NT2/D1 (cell line): ENCODE results near the gene DNAAF5.

Experiments
- DNase-seq: peaks from one replicate; pipeline ENCODE4 v3.0.0-alpha.2; 2011; ENCODE audit warnings: low read depth, low spot score
- H3K27me3 ChIP-seq: 2 replicates; pipeline ENCODE4 v1.6.0; 2011; ENCODE audit warnings: mild to moderate bottlenecking; ENCODE audit not compliant: insufficient read length, insufficient read depth
- H3K36me3 ChIP-seq: 2 replicates; pipeline ENCODE4 v1.6.1; 2011; ENCODE audit warnings: mild to moderate bottlenecking, low read length, mixed read lengths; ENCODE audit not compliant: insufficient read depth, insufficient read length
- H3K4me1 ChIP-seq: 2 replicates; pipeline ENCODE4 v1.5.1; 2011; ENCODE audit not compliant: insufficient read depth, insufficient read length
- H3K4me3 ChIP-seq: 2 replicates; pipeline ENCODE4 v1.5.1; 2011; ENCODE audit warnings: low read depth; ENCODE audit not compliant: insufficient read length
- H3K9ac ChIP-seq: 2 replicates; pipeline ENCODE4 v1.6.0; 2011; ENCODE audit warnings: low read depth; ENCODE audit not compliant: insufficient read length
- H3K9me3 ChIP-seq: 2 replicates; pipeline ENCODE4 v1.5.1; 2011; ENCODE audit warnings: mild to moderate bottlenecking, low read length; ENCODE audit not compliant: insufficient read depth
- SUZ12 ChIP-seq: IDR thresholded peaks from 2 replicates; pipeline ENCODE4 v1.6.1; 2011; ENCODE audit not compliant: insufficient read length, insufficient read depth; ENCODE audit errors: extremely low read depth
- YY1 ChIP-seq: IDR thresholded peaks from 2 replicates; pipeline ENCODE4 v1.6.1; 2011; ENCODE audit not compliant: insufficient read length, insufficient read depth
- ZNF274 ChIP-seq: IDR thresholded peaks from 2 replicates; pipeline ENCODE4 v1.6.1; 2011; ENCODE audit warnings: mild to moderate bottlenecking, low read depth, low read length

The DNAAF5 gene

GRCh38 chr7:685540-685939 lies 41.0 kb upstream of the DNAAF5 start:
- no peak for DNase-seq
- Histone ChIP-seq H3K9me3 (peaks cover 87% of the 10 kb centered on the region), H3K4me1 (no peaks in the 10 kb centered on the region), H3K36me3 (peaks cover 41% of the 10 kb centered on the region), H3K9ac (no peak overlapping the region), H3K27me3 (no peaks in the 10 kb centered on the region), H3K4me3 (no peak overlapping the region)
- no peak for TF ChIP-seq ZNF274
- no peak for TF ChIP-seq SUZ12
- no peak for TF ChIP-seq YY1

- no peak for DNase-seq
- Histone ChIP-seq H3K9ac (no peak overlapping the region), H3K4me3 (no peak overlapping the region), H3K36me3 (peaks cover 18% of the 10 kb centered on the region), H3K27me3 (no peaks in the 10 kb centered on the region), H3K9me3 (peaks cover 39% of the 10 kb centered on the region), H3K4me1 (no peaks in the 10 kb centered on the region)
- TF ChIP-seq ZNF274 (no peak), YY1 (no peak), SUZ12 (no peak)
Observed at GRCh38 chr7:690478-691360, 35.8 kb upstream of the DNAAF5 start.

GRCh38 chr7:691361-692045 lies 35.0 kb upstream of the DNAAF5 start:
- Histone ChIP-seq H3K9ac (no peak overlapping the region), H3K9me3 (peaks cover 32% of the 10 kb centered on the region; the same call in 1 of the 2 replicates), H3K36me3 (peaks cover 20% of the 10 kb centered on the region), H3K27me3 (no peaks in the 10 kb centered on the region), H3K4me3 (no peak overlapping the region), H3K4me1 (no peaks in the 10 kb centered on the region)
- TF ChIP-seq YY1 (no peak), SUZ12 (no peak), ZNF274 (no peak)
- no peak for DNase-seq

DNA sequence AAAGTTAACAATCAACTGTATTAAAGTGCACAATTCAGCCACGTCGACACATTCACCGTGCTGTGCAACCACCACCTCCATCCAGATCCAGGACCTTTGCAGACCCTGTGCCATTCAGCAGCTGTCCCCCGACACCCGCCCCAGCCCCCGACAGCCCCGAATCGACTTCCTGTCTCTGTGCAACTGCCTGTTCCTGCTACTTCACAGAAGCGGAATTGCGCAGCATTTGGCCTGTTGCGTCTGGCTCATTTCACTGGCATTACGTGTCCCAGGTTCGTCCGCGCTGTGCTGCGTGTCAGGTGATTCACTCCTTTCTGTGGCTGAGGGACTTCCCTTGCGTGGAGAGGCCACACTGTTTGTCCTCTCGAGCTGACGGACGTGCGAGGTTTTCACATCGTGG lies 33.2 kb upstream of the DNAAF5 start:
- H3K4me3 ChIP-seq = no peak overlapping the region
- H3K27me3 ChIP-seq = no peaks in the 10 kb centered on the region
- peaks cover 14% of the 10 kb centered on the region; the same call in 1 of the 2 replicates for H3K9me3 ChIP-seq
- DNase-seq = no peak
- no peak for TF ChIP-seq SUZ12
- TF ChIP-seq YY1 = no peak
- no peak overlapping the region for H3K9ac ChIP-seq
- H3K36me3 ChIP-seq = peaks cover 24% of the 10 kb centered on the region
- H3K4me1 ChIP-seq = peaks cover 4% of the 10 kb centered on the region

- TF ChIP-seq YY1 (no peak), SUZ12 (no peak), ZNF274 (no peak)
- no peak for DNase-seq
- Histone ChIP-seq H3K27me3 (no peaks in the 10 kb centered on the region), H3K9ac (no peak overlapping the region), H3K9me3 (no peaks in the 10 kb centered on the region; the same call in 1 of the 2 replicates), H3K4me1 (peaks cover 15% of the 10 kb centered on the region), H3K4me3 (no peak overlapping the region), H3K36me3 (peaks cover 30% of the 10 kb centered on the region)
Observed at GRCh38 chr7:696426-696811, 30.1 kb upstream of the DNAAF5 start.

DNA sequence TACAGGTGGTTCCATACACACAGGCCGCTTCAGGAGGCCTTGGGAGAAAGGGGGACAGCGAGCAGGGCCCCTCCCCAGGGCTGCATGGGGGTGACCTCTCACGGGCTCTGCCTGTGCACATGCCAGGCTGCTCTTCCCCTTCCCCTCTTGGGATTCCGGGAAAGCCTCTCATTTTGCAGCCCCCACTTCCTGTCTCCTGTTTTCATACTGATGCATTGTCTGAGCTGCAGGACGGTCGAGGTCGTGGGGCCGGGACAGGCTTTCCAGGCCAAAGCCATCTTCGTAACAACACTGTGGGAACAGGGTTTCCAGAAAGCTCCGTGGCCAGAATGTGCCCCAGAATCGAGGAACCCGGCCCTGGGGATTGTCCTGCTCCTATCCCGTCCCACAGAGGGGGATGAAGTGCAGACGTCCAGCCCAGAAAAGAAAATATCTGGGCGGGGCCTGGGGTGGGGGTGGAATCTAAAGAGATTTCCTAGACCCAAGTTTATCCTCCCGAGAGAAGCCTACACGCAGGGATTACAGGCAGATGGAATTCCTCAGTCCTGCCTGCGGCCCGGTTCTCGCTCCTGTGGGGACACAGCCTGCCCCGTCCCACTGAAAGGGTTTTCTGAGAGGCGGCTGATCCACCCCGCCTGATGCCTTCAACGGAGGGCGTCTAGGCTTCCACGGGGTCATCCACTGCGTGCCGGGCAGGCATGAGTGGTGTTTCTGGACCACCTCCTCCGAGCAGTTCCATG lies 29.5 kb upstream of the DNAAF5 start:
- Histone ChIP-seq H3K27me3 (no peaks in the 10 kb centered on the region), H3K4me1 (peaks cover 15% of the 10 kb centered on the region), H3K4me3 (no peak overlapping the region), H3K9me3 (no peaks in the 10 kb centered on the region), H3K36me3 (peaks cover 30% of the 10 kb centered on the region), H3K9ac (peak overlapping the region; percentile 52)
- no peak for DNase-seq
- TF ChIP-seq YY1 = no peak
- no peak for TF ChIP-seq SUZ12
- no peak for TF ChIP-seq ZNF274
